Activated CD4-positive, alpha-beta T cell treated with anti-CD3 and anti-CD28 coated beads, Interleukin-2, amount 50 U/mL, for 4 hours (primary cell): ENCODE measurements around the gene CORO2B.

Source experiments
- DNase-seq, 2 experiments: peaks; one replicate each; pipeline ENCODE4 v3.0.0-alpha.2; 2020

Gene CORO2B

DNA sequence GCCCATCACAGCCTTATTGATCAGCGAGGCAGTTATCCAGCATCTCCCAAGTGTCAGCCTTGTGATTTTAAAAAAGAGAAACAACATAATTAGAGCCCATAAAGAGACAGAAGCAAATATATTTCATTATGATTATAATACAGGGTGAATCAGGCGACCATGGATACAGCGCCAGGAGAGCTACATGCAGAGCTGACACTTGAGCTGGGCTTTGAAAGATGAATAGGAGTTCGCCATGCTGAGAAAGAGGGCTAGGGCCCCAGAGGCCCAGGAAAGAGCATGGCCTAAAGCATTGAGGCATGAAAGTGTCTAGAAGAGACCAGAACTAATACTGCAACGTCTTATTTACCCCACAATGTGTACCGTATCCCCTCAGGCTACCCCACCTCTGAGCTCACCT, 4.2 kb upstream of the CORO2B start:
- no peak for DNase-seq

DNA sequence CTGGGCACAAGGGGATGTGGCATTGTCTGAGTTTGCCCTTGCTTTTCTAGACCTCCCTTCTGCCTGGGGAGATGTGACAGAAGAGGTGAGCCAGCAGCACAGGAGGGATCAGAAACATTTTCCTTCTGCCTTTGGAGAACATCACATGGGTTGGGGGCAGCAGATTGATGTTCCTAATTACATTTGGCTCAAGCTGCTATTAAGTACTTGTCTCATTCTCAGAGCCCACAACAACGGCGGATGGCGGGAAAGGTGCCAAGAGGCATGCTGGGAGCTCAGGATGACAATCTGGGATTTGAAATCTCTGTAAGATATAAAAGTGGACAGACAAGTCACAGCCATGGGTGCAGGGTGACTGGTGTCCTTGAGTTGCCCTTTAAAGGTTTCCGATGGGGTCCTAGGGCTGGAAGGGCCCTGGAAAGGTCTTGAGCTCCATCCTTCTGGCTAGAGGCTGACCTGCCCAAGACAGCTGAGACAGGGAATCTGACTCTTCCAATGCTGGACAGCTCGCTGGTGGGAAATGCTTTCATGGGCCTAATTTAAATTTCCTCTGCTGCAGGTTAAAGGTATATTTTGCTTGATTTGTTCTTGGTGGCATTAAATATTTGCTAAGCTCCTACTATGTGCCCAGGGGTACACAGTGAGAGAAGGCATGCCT, 2.4 kb upstream of the CORO2B start:
- DNase-seq: no peak

DNA sequence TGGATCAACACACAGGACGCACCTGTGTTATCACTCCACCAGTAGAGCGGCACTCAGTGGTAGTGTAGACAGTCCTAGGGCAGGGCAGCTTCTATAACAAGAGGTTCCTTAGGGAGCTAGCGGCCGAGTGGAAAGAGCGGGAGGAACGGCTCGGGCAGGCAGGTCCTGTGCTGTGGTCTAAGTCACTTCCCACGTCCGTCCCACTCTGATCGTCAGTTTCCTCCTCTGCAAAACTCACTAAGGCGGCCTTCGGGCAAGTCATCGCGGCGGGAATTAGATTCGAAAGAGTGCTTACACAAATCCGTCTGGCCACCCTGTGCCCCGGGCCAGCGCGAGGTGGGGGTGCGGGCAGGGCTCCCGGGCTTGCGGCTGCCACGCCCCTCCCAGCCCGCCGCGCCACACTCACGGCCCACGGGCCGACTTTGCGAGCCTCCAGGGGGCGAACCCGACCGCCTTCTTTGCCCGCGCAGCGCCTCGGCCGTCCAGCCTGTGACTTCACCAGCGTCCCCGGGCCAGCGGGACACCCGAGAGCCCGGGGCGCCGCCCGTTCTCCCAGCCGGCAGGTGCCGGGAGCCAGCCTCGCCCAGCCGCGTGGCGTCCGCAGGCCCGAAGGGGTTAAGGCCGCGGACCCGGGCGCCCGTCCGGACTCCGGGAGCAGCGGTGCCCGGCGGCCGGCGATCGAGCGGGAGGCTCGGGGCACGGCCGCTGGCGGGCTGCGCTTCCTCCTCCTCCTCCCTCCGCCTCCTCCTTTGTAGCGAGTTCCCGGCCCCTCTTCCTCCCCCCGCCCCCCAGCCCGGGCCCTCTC, 416 bp upstream of the CORO2B start:
- DNase-seq: no peak

DNA sequence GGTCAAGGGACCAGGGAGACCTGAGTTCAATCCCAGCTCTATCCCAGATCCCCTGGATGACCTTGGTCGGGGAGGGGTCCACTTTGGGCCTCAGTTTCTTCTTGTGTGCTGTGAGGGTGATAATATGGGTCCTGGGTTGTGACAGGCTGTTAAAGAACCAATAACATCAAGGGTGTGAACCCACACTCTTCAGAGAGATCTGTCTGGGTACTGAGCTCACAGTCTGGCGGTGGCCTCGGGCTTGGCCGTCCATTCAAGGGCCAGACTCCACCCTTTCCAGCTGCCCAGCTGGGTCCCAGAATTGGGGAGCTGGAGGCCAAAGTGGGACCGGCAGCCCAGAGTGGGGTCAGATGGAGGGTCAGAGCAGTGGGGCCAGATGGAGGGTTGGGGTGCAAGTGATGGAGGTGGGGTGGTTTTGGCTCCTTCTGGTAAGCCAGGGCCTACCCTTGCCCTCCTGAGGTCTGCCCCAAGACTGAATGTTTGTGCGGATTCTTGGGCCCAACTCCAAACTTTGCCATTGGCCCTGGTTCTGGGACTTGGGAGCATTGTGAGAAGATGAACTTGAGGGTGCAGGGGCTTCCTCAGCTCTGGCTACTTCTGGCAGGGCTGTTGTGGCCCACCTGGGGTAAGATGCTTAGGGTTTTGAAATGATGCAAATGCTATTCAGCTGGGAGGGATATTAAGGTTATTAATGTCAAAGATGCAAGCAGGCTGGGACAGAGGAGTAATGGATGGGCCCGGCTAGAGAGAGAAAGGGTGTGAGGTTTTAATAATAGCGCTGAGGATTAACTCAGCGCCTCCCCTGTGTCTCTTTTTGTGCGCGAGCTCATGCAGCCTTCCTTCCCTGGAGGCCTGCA, 1.5 kb downstream of the CORO2B start:
- DNase-seq: no peak

DNA sequence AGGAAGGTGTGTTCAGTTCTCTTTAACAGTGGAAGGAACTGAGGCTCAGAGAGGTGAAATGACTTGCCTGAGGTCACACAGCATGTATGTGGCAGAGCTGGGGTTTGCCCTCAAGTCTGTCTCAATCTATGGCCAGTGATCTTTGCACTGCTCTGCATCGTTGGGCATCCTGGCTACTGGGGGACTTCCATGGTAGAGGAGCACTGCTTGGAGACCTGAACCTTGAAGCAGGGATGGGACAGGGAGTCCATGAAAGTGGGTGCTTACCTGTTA, 2.0 kb downstream of the CORO2B start:
- DNase-seq: no peak

DNA sequence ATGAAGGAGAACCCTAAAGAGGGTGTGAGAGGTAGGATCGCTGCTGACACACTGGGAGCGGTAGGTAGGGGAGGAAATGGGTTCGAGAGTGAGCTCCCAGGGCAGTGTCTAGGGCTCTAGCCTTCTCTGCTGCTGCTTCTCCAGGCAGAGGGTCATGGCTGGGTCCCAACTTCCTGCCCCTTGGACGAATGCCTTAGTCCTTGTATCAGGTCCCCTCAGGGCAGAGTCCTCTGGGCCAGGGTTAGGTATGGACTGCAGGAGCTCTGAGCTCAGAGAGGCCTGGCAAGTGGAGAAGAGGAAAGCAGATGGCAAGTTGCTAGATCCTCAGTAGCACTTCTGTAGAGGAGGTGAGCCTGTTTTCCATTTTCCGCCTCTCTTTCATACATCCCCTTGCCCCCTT, 2.9 kb downstream of the CORO2B start:
- DNase-seq: no peak

DNA sequence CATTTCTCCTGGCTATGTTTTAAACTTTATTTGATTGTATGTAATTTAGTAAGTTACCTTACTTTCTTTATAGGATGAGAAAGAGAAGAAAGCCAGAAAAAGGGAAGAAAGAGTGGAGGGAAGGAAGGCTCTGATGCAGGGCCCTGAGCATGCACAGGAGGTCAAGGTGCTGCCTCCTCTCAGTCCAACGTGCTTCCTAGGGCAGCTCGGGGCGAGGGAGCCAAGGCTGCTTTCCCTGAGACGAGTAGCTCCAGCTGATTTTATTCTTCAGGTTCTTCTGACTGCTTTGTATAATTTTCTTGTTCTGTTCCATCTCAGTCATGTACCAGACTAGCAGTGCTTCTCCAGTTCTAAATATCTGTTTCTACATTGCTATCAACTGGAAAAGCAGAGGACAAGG, 3.4 kb downstream of the CORO2B start:
- DNase-seq: no peak

DNA sequence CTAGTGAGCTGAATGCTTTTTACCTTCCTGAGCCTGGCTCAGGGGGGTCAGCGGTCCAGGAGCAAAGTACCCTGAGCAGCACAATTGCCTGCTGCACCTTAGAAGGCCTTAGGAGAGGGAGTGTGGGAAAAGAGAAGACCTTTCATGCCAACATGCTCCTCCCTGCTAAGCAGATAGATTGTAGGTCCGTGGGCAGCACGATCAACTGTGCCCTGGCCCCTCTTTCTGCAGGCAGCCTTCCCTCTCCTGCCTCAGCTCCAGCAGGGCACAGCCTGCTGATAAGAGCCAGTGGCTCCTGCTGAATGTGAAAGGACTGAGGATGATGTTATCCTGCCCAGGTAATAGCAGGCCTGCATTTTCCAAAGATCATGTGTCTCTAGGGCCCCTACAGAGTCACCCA, 4.1 kb downstream of the CORO2B start:
- DNase-seq: no peak

DNA sequence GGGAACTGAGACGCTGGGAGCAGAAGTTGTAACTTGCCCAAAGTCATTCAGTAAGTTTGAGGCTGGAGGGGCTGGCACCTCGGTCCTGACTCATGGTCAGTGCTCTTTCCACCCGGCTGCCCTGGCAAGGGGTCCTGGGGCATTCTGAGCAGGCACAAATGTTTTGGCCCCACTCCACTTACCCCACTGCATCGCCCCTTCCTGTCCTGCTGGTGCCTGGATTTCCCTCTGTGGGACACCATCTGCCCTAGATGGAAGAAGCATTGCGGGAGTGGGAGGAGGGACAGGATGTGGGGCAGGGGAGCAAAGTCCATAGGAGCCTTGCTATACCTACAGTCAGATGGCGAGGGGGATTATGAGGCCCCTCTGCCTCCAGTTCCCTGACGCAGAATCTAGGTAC, 4.5 kb downstream of the CORO2B start:
- DNase-seq: no peak

DNA sequence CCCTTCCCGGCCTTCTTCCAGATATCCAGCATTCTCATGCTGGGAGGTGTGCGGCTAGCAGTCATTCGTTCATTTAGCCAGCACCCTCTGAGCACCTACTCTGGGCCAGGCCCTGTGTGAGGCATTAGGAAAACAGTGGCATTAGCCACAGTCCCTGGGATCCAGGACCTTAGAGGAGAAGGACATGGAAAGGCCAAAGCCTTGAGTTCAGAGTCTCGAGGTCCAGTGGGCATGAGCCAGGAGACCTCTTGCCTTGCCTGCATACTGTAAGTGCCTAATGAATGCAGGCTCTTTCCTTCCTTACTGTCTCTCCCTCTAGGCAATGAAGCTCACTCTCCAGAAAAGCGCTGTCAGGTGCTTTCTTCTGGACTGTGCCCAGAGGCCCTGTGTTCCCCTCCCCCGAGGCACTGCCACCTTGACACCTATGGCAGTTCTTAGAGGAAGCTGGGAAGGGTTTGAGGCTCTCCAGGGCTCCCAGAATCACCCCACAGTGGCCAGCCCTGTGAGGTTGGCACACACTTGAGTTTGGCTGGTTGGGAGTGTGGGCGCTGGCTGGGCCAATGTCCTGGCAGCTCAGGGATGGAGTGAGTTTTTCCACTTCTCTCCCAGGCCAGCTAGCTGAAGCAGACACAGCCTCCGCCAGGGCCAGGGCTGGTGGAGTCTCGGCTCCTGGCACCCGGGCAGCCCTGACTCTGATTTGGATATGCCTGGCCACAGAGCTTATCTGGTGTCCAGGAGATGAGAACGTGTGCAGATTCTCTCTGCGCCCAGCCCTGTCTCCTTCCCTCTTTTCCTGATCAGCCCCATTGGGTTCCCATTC, 5.4 kb downstream of the CORO2B start:
- no peak for DNase-seq

DNA sequence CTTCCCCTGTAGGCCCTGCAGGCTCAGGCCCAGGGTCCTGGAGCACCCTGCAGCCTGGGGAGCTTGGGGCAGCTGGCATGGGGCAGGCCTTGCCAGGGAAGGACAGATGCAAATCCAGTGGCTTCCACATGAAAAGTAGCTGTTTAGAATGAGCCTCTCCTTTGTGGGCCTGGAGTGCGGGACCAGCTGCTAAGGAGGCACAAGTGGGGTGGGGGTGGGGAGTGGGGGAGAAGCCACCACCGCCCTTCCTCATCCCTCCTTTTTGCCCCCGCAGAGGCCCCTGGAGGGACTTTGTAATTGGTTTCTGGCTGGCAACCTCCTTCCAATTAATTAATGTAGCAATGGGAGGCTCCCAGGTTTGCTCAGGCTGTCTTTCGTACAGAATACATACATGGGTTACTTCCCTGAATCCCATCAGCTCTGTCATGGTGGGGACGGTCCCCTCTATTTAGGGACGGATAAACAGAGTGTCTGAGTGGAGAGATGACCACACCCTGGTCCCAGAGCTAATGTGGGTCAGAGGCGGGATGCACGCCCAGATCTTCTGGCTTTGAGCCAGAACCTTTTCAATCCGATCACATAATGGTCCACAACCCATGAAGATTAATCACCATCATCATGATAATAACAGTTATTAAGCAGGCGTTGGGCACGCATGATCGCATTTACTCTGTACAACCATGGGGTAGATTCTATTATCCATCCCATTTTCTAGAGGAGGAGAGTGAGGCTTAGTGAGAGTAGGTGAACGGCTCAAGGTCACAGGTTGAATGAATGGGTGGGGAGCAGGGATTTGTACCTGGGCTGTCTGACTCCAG, 6.2 kb downstream of the CORO2B start:
- no peak for DNase-seq

DNA sequence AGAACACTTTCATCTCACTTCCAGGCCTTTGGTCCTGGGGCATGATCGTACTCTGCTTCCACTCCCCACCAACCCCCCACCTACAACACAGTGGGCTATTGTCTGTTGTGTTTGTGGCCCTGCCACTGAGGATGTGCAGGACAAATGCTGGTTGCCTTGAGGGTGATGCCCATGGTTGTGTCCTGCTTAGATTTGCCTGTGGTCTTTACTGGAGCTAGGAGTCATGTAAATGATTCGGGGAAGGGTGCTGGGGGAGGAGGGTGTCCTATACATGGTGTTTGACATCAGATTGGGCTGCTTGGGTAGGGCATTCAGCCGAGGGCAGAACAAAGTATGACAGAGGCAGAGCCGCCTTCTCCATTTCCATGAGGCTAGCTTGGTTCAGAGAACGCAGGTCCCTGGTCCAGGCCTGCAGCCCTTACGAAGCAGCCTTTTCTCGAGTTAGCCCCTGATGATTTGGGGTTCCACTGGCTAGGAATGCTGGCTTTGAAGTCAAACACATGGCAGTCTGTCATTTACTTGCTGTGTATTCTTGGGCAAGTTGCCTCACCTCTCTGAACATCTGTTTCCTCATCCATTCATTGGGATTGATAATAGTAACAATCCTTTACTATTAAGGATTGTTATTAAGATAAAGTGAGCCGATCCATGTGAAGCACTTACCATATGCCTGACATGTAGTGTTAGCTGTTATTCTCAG, 6.9 kb downstream of the CORO2B start:
- no peak for DNase-seq

DNA sequence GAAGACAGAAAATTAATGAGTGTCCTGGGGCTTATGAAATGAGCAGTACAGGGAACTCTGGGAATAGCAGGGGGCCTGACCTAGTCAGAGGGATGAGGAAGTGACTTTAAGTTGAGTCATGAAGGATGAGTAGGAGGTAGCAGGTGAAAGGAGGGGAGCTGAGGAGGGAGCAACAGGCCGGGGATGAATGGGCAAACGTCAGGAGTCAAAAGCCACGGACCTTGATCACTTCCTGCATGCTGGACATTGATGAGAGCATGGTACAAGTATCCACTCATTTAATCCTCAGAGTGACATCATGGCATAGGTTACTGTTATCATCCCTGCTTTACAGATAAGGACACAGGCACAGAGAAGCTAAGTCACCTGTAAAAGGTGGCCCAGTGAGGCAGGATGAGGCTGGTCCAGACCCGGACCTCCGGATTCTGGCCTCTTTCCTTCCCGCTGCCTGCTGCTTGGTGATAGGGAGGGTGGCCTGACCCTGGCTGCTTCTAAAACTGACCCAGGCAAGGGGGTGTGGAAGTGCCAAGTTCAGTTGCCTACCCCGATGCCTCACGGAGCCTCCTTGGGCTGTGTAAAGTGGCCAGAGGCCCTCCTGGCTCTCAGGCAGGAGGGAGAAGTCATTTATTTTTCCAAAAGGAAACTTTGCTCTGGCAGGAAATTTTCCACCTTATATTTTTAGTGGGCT, 7.6 kb downstream of the CORO2B start:
- DNase-seq: no peak

DNA sequence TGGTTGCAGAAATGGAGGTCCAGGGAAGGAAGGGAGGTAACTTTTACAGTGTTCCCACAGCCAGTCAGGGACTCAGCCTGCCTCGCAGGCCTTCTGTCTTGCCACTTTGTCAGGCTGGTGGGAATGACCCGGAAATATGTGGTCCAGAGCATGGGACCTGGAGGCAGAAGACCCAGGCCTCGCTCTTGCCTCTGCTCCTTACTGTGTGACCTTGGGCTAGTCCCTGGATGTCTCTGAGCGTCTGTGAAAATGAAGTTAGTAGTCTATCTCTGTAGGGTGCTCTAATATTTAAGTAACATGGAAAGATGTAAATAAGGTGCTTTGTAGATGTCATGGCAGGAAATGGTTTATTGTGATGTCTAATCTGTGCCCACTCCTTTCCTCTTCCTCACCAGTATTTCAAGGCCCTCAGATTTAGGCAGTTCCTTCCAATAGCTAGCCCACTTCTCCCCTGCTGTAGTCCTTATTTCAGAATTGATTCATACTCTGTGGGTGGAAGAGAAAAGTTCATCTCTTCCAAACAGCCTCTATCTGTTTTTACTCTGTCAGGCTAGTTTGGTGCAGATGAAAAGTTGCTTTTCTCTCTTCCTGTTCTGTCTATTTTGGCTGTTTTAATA, 9.1 kb downstream of the CORO2B start:
- DNase-seq: no peak

DNA sequence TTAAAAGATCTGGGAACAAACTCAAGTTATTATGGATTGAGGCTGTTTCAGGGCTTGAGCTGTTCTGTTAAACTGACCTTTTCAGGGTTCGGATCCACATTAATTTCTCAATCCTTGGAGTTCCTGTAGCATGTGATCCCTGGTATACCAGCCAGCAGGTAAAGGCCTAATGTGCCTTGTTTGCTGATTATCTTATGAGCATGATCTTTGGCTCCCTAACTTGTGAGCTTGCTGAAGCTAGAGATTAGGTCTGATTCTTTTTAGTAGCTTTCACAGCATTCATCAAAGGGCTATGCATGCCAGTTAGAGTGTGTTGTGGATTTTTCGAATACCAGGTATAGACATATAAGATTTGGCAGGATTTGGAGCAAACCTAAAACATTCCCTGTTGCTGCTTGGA, 10.3 kb downstream of the CORO2B start:
- DNase-seq: no peak

DNA sequence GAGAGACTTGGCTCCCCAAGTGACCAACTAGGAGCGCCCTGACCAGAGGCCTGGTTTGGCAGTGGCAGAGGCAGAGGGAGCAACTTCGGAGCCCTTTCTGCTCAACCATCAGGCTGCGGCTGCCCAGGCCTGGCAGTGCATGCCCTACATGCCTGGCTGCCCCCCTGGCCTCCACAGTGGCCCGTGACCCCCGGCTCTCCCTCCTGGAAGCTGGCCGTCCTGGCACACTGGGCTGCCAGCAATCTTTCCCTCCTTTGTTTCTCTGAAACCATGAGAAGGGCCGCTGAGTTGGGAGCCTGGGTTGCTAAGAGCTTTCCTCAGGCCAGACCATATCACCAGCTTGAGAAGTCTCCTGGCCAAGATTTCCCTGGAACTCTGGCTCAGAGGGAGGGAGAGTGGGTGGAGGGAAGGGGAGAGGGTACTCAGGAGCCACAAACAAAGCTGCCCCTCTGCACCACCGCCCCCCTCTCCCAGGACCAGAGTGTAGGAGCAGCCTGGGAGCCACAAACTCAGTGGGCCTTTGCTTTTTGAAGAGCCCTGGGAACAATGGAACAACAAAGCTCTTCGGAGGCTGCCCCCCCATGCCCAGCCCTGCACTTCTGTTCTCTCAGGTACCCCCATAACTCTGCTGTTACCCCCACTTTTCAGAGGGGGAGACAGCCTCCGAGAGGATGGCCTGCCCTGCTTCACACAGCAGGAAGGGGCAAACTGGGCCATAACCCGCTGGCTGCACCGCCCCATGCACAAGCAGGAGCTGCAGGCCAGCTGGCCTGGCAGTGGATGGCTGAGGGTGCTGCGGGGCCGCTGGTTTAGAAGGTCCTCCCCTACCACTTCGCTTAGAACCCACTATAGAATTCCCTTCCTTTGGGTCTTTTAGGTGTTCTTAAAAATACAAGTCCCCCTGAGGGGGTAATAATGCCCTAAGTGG, 11.3 kb downstream of the CORO2B start:
- DNase-seq: no peak

DNA sequence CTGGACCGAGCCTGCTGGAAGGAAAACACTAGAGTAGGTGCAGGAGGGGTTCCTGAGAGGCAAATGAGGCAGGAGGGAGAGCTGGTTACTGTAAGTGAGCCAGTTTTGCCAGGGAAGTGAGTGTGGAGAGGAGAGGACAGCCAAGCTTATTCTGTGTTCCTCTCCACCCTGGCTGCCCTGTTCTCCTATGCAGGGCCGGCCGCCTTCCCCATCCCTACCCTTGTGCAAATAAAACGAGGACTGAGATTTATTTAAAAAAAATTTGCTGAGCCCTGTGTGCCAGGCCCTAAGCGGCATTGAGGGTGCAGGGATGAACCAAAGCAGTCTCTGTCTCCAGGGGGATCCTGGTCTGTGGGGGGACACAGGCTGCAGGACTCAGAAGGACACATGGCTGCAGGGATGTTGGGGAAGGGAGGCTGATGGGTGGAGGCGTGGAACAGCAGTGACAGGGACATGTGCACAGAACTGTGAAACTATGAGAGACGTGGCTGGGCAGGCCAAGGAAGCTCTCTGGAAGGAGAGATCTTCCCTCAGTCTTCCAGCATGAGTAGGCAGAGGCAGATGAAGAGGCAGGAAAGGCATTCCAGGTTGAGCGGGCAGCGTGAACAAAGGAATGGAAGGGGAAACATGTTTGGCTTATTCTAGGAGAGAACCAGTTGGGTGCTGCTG, 12.1 kb downstream of the CORO2B start:
- DNase-seq: no peak

DNA sequence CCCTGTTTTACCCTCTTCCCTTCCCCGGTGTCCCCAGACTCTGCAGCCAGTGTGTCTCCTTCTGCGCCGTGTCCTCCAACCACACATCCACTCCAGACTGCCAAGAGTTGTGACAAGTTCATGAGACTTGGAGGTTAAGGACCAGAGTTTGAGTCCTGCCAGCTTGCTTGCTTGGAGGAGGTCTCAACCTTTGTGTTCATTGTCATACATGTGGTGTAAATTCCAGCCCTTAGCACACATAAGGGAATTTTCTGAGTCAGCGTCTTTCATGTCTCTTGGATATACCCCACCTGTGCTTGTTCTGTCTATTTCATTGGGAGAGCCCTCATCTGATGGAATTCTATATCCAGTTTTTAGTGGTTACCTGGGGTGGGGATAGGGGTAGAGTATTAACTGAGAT, 13.3 kb downstream of the CORO2B start:
- DNase-seq: no peak

DNA sequence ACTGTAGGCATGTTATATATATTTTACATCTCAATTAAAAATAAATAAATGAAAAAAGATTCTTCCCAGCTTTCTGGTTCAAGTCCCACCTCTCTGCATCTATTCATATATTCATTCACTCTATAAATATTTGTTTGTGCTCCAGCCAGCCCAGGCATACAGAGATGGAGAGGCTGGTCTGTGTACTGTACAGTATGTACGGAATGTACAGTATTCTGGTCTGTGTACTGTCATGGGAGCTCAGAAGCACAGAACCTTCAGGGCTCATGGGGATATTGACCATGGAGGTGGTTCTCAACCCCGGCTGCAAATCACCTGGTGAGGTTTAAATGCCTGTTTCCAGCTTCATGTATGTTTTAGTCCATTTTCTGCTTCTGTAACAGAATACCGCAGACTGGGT, 13.8 kb downstream of the CORO2B start:
- DNase-seq: no peak
